CD14-positive monocyte (primary cell): ENCODE measurements around the gene PPP3R2. TPM values are rescaled to one million over a fixed set of nuclear protein-coding genes. Genes with fewer than 3 reads are reported as not detected.

Experiments
- DNase-seq, 3 donors: peaks; one replicate each; pipeline ENCODE4 v3.0.0-alpha.2; 2011 to 2022
- H2AFZ ChIP-seq: 2 replicates; pipeline ENCODE4 v1.6.0; 2012; ENCODE audit warnings: mild to moderate bottlenecking, low read depth, low read length, inconsistent platforms; ENCODE audit not compliant: insufficient read depth, poor library complexity, severe bottlenecking
- H3K27ac ChIP-seq, 2 donors: 1 replicate in 1 of 2; 2 replicates in 1 of 2; pipeline ENCODE4 v1.5.1; 2012 to 2013; ENCODE audit warnings: low read length in 2 of 2, control low read depth in 1 of 2, inconsistent platforms in 1 of 2, low read depth in 1 of 2, mild to moderate bottlenecking in 1 of 2
- H3K27me3 ChIP-seq, 2 donors: one replicate each; pipeline versions ENCODE4 v1.6.0 to v1.6.1; 2011 to 2013; ENCODE audit warnings: low read length in 2 of 2; ENCODE audit not compliant: control insufficient read depth in 2 of 2, insufficient read depth in 2 of 2
- H3K36me3 ChIP-seq, 2 donors: replicated peaks in 1 of 2; 1 replicate in 1 of 2; 2 replicates in 1 of 2; pipeline versions ENCODE4 v1.5.1 to v1.6.1; 2012 to 2013; ENCODE audit warnings: low read length in 2 of 2, control low read depth in 1 of 2, inconsistent platforms in 1 of 2, mild to moderate bottlenecking in 1 of 2; ENCODE audit not compliant: insufficient read depth in 2 of 2, control insufficient read depth in 1 of 2
- H3K4me1 ChIP-seq, 2 donors: 1 replicate in 1 of 2; 2 replicates in 1 of 2; pipeline versions ENCODE4 v1.5.1 to v1.6.1; 2012 to 2013; ENCODE audit warnings: low read length in 2 of 2, control low read depth in 1 of 2, inconsistent platforms in 1 of 2, mild to moderate bottlenecking in 1 of 2, moderate library complexity in 1 of 2; ENCODE audit not compliant: insufficient read depth in 2 of 2, control insufficient read depth in 1 of 2
- H3K4me2 ChIP-seq: replicated peaks from 2 replicates; pipeline ENCODE3; 2012; ENCODE audit warnings: low read length, moderate library complexity, mild to moderate bottlenecking; ENCODE audit not compliant: poor library complexity, severe bottlenecking; ENCODE audit errors: extremely low read depth
- H3K4me3 ChIP-seq, 3 experiments: fragments of 200-600 bp in 1 of 3; sonication (generic) in 1 of 3; replicated peaks in 1 of 3; 1 replicate in 2 of 3; 2 replicates in 1 of 3; pipeline ENCODE4 v1.5.1; 2011 to 2013; ENCODE audit warnings: low read length in 3 of 3, mild to moderate bottlenecking in 3 of 3, control low read depth in 2 of 3, low read depth in 2 of 3, inconsistent platforms in 1 of 3, moderate library complexity in 1 of 3
- H3K79me2 ChIP-seq: 2 replicates; pipeline ENCODE4 v1.6.0; 2012; ENCODE audit warnings: mild to moderate bottlenecking, control low read depth, inconsistent platforms, low read length, moderate library complexity; ENCODE audit not compliant: insufficient read depth
- H3K9ac ChIP-seq: 2 replicates; pipeline ENCODE4 v1.6.0; 2017; ENCODE audit warnings: low read length, mild to moderate bottlenecking; ENCODE audit not compliant: insufficient read depth, poor library complexity, severe bottlenecking
- H3K9me3 ChIP-seq, 2 donors: replicated peaks in 1 of 2; 1 replicate in 1 of 2; 2 replicates in 1 of 2; pipeline versions ENCODE4 v1.5.1 to v1.6.1; 2012 to 2013; ENCODE audit warnings: low read length in 2 of 2, control low read depth in 1 of 2; ENCODE audit not compliant: control insufficient read depth in 1 of 2, insufficient read depth in 1 of 2
- H4K20me1 ChIP-seq: 2 replicates; pipeline ENCODE4 v1.6.0; 2012; ENCODE audit warnings: mild to moderate bottlenecking, low read length, control low read depth, moderate library complexity; ENCODE audit not compliant: insufficient read depth
- H3K27ac Mint-ChIP-seq, 7 donors: one replicate each; pipeline ENCODE4 v1.8.0; 2020; ENCODE audit warnings: mild to moderate bottlenecking in 7 of 7, mixed read lengths in 7 of 7, moderate library complexity in 6 of 7, inconsistent platforms in 2 of 7
- H3K27me3 Mint-ChIP-seq, 3 donors: one replicate each; pipeline ENCODE4 v1.8.0; 2021 to 2022; ENCODE audit warnings: low read depth in 3 of 3, mild to moderate bottlenecking in 3 of 3, mixed read lengths in 3 of 3, moderate library complexity in 3 of 3, inconsistent platforms in 1 of 3
- H3K36me3 Mint-ChIP-seq, 2 donors: one replicate each; pipeline ENCODE4 v1.8.0; 2020; ENCODE audit warnings: mixed read lengths in 2 of 2, inconsistent platforms in 1 of 2, mild to moderate bottlenecking in 1 of 2
- H3K4me1 Mint-ChIP-seq: one replicate; pipeline ENCODE4 v1.8.0; 2020; ENCODE audit warnings: mild to moderate bottlenecking, mixed read lengths
- H3K4me3 Mint-ChIP-seq, 2 donors: one replicate each; pipeline ENCODE4 v1.8.0; 2020; ENCODE audit warnings: mild to moderate bottlenecking in 2 of 2, mixed read lengths in 2 of 2, moderate library complexity in 1 of 2
- H3K9me3 Mint-ChIP-seq, 7 donors: one replicate each; pipeline ENCODE4 v1.8.0; 2020 to 2022; ENCODE audit warnings: mixed read lengths in 7 of 7, mild to moderate bottlenecking in 6 of 7, moderate library complexity in 6 of 7, inconsistent platforms in 2 of 7
- WGBS: methylation state at CpG from one replicate; pipeline ENCODE4 v1.1.5; 2013; ENCODE audit warnings: missing lambda C conversion rate; ENCODE audit not compliant: insufficient coverage; 5-methylcytosine and 5-hydroxymethylcytosine counted together
- intact Hi-C, 2 donors: fragments of 100-400 bp; cut with micrococcal nuclease; formaldehyde crosslinking; loops; one replicate each; pipeline versions ENCODE4 v1.15.0 to v1.15.1; 2023
- polyA plus RNA-seq, 3 donors: library from polyadenylated mRNA; depleted of rRNA in 1 of 3; unstranded in 2 of 3; stranded (reverse) in 1 of 3; fragments of 300-500 nt in 2 of 3; fragments of >200 nt in 1 of 3; fragmentation: Illumina TruSeq in 2 of 3; gene quantifications; 1 replicate in 2 of 3; 2 replicates in 1 of 3; pipeline ENCODE4 v1.2.3, GENCODE V29; 2012 to 2021
- TF ChIP-seq, protein P1 (sequence below): fragments of 200-600 bp; IDR thresholded peaks from one replicate; pipeline ENCODE4 v1.8.0; 2022; ENCODE audit warnings: antibody characterized with exemption, mild to moderate bottlenecking

PPP3R2 gene
- polyA plus RNA-seq, 3 donors: 0.11 TPM; not detected in 2

DNA sequence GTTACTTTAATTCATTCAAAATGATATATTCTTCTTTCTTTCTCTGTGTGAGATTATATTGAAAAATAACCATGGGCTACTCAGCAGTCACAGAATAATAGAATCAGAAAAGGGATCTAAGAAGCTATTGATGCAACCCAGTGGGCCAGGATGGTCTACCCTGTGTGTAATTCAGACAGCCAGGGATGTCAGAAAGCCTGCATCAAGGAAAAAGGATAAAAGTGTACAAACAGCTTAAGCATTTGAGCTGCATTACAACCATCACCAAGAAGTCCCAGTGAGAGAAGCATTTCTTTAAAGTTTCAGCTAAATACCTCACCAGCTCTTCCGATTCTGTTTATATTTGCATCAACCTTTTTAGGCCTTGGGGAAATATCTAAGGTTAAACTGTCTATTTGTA lies 37.8 kb upstream of the PPP3R2 start:
- H3K36me3 ChIP-seq: no peaks in the 10 kb centered on the region
- no peaks in the 10 kb centered on the region for H4K20me1 ChIP-seq
- H3K4me3 Mint-ChIP-seq: no peak overlapping the region
- no peaks in the 10 kb centered on the region for H3K9me3 ChIP-seq
- no peak overlapping the region for H3K4me3 ChIP-seq
- peaks cover 18 to 29% of the 10 kb centered on the region in 2 donors for H3K4me1 ChIP-seq
- H3K4me1 Mint-ChIP-seq: peaks cover 28% of the 10 kb centered on the region
- peaks cover 0 to 2% (median 0%) of the 10 kb centered on the region in 7 donors for H3K9me3 Mint-ChIP-seq
- no peak overlapping the region for H3K27ac Mint-ChIP-seq
- intact Hi-C loops: no loop called here
- no peak for DNase-seq
- WGBS: no CpG with 5 or more reads among the region's 1 CpG
- TF ChIP-seq, protein P1, sequence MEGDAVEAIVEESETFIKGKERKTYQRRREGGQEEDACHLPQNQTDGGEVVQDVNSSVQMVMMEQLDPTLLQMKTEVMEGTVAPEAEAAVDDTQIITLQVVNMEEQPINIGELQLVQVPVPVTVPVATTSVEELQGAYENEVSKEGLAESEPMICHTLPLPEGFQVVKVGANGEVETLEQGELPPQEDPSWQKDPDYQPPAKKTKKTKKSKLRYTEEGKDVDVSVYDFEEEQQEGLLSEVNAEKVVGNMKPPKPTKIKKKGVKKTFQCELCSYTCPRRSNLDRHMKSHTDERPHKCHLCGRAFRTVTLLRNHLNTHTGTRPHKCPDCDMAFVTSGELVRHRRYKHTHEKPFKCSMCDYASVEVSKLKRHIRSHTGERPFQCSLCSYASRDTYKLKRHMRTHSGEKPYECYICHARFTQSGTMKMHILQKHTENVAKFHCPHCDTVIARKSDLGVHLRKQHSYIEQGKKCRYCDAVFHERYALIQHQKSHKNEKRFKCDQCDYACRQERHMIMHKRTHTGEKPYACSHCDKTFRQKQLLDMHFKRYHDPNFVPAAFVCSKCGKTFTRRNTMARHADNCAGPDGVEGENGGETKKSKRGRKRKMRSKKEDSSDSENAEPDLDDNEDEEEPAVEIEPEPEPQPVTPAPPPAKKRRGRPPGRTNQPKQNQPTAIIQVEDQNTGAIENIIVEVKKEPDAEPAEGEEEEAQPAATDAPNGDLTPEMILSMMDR: no peak
- H2AFZ ChIP-seq: no peak overlapping the region
- no peaks in the 10 kb centered on the region for H3K36me3 Mint-ChIP-seq
- H3K27me3 Mint-ChIP-seq: no peaks in the 10 kb centered on the region
- H3K27me3 ChIP-seq: no peaks in the 10 kb centered on the region
- H3K9ac ChIP-seq: no peak overlapping the region
- no peak overlapping the region for H3K4me2 ChIP-seq
- no peak overlapping the region for H3K27ac ChIP-seq
- H3K79me2 ChIP-seq: no peaks in the 10 kb centered on the region

- TF ChIP-seq, protein P1: no peak
- Histone ChIP-seq H3K9ac (no peak overlapping the region), H3K4me1 (peaks cover 25 to 36% of the 10 kb centered on the region in 2 donors), H4K20me1 (no peaks in the 10 kb centered on the region), H2AFZ (no peak overlapping the region), H3K4me2 (no peak overlapping the region), H3K4me3 (no peak overlapping the region), H3K27ac (no peak overlapping the region), H3K27me3 (no peaks in the 10 kb centered on the region), H3K36me3 (no peaks in the 10 kb centered on the region), H3K79me2 (no peaks in the 10 kb centered on the region), H3K9me3 (no peaks in the 10 kb centered on the region)
- Mint-ChIP-seq H3K9me3 (peaks cover 0 to 2% (median 0%) of the 10 kb centered on the region in 7 donors), H3K36me3 (no peaks in the 10 kb centered on the region), H3K27me3 (no peaks in the 10 kb centered on the region), H3K4me3 (no peak overlapping the region), H3K27ac (peak overlapping the region in 1 of 7 donors; percentile 20), H3K4me1 (peaks cover 35% of the 10 kb centered on the region)
- DNase-seq: no peak
- WGBS: 70% methylated on average over 2 of the region's 2 CpGs
- intact Hi-C loops: no loop called here
Observed at GRCh38 chr9:101631892-101632291, 37.1 kb upstream of the PPP3R2 start.
